Heart left ventricle (tissue), 16 donors: ENCODE results near the gene SERPINF2. TPM values are rescaled to one million over a fixed set of nuclear protein-coding genes. Genes with fewer than 3 reads are reported as not detected.
"Not testable (repeated sequence)": the region's sequence is repeated elsewhere in the genome, so short reads cannot be mapped to it uniquely, and the experiment has no call there.

Source experiments
- ATAC-seq, 4 donors: fragments of 200-7000 bp; cut with Tn5 transposase; one replicate each; pipeline ENCODE4 v1.9.1; 2020 to 2022; ENCODE audit warnings: moderate library complexity in 4 of 4, mild to moderate bottlenecking in 3 of 4, moderate number of reproducible peaks in 1 of 4
- DNase-seq, 5 donors: peaks; one replicate each; pipeline ENCODE4 v3.0.0-alpha.2; 2020
- H3K27ac ChIP-seq, 12 donors: fragments of 200-600 bp; sonication (generic) in 4 of 12; one replicate each; pipeline versions ENCODE4 v1.5.0 to v1.8.0; 2016 to 2022; ENCODE audit warnings: mild to moderate bottlenecking in 2 of 12
- H3K27me3 ChIP-seq, 9 donors: fragments of 200-600 bp; sonication (generic) in 2 of 9; one replicate each; pipeline versions ENCODE4 v1.5.1 to v1.8.0; 2016 to 2022; ENCODE audit warnings: mild to moderate bottlenecking in 3 of 9
- H3K36me3 ChIP-seq, 9 donors: fragments of 200-600 bp; sonication (generic) in 2 of 9; one replicate each; pipeline versions ENCODE4 v1.5.0 to v1.8.0; 2018 to 2022; ENCODE audit warnings: mild to moderate bottlenecking in 2 of 9
- H3K4me1 ChIP-seq, 12 donors: fragments of 200-600 bp; sonication (generic) in 4 of 12; one replicate each; pipeline versions ENCODE4 v1.5.0 to v1.8.0; 2016 to 2022; ENCODE audit warnings: mild to moderate bottlenecking in 3 of 12
- H3K4me3 ChIP-seq, 12 donors: fragments of 200-600 bp; sonication (generic) in 4 of 12; one replicate each; pipeline versions ENCODE4 v1.5.0 to v1.8.0; 2017 to 2022; ENCODE audit warnings: mild to moderate bottlenecking in 9 of 12, moderate library complexity in 4 of 12
- H3K9me3 ChIP-seq, 12 donors: fragments of 200-600 bp; sonication (generic) in 4 of 12; one replicate each; pipeline versions ENCODE4 v1.5.0 to v1.8.0; 2016 to 2022; ENCODE audit warnings: mild to moderate bottlenecking in 1 of 12
- POLR2A ChIP-seq, 2 donors: fragments of 450-650 bp; IDR thresholded peaks; one replicate each; pipeline ENCODE4 v1.6.1; 2017; ENCODE audit warnings: antibody characterized with exemption in 2 of 2, mild to moderate bottlenecking in 2 of 2, moderate library complexity in 2 of 2
- WGBS, 4 donors: extraction: QIAGEN DNeasy Blood & Tissue Kit in 2 of 4; methylation state at CpG; one replicate each; pipeline versions ENCODE4 v1.1.5 to v1.1.7; 2013 to 2018; 5-methylcytosine and 5-hydroxymethylcytosine counted together
- intact Hi-C, 10 donors: fragments of 100-400 bp; cut with DNase I; formaldehyde crosslinking; loops; one replicate each; pipeline versions ENCODE4 v1.11.1 to v1.14.2; 2022
- polyA plus RNA-seq, 2 donors: library from polyadenylated mRNA; stranded (reverse); fragments of 200-250 nt; gene quantifications; one replicate each; pipeline ENCODE4 v1.2.3, GENCODE V29; 2013
- total RNA-seq, 9 donors: library from RNA; depleted of rRNA in 2 of 9; stranded (reverse); fragments of >200 nt in 2 of 9; fragmentation: NEBNext Ultra II Directional in 3 of 9; extraction: Animal tissue kit (Norgen Biotek cat#: 25700) in 3 of 9; gene quantifications; one replicate each; pipeline versions ENCODE4 v1.1.0 to v1.2.4, GENCODE V29; 2016 to 2023
- TF ChIP-seq, protein P1 (sequence below), 12 donors: fragments of 200-600 bp; sonication (generic) in 4 of 12; IDR thresholded peaks; one replicate each; pipeline versions ENCODE4 v1.5.0 to v1.8.0; 2018 to 2022; ENCODE audit warnings: antibody characterized with exemption in 12 of 12, mild to moderate bottlenecking in 5 of 12
- donor health status: ischemic (EF 13 %, LVEDD 7.1; RV severe dilation, severe dysfunction).
- donor health status: healthy with polysubstance abuse.
- donor health status: DM: no; HTN: yes; CAD: no.
- donor health status: DM: no; HTN: no; CAD: no.
- donor health status: ischemic (EF 25% LVEDD 6.9; RV normal size, moderate dysfunction).
- donor health status: ischemic (EF 25% LVEDD 5.7; RV mildly dilated, moderate dysfunction).
- donor health status: healthy.
- donor health status: DM: yes; HTN: yes; CAD: no.
- donor health status: ischemic (EF 35%, LVEDD 5.7; RV mildly dilated, moderate dysfunction).
- donor health status: nonischemic (EF 11% LVEDD 7.7; RV severe dilation, severe dysfunction).
- donor health status: DM: yes; HTN: yes; CAD: no.
- donor health status: PGD.
- donor health status: ischemic (EF 29% LVEDD 5.4; RV normal size, mild dysfunction).
- donor health status: nonischemic (EF 23%, LVEDD 6.1; RV moderate dilation, normal function).

SERPINF2 gene
- total and polyA plus RNA-seq, 11 donors: 0.25 to 1.8 (median 0.77) TPM; not detected in 1

DNA sequence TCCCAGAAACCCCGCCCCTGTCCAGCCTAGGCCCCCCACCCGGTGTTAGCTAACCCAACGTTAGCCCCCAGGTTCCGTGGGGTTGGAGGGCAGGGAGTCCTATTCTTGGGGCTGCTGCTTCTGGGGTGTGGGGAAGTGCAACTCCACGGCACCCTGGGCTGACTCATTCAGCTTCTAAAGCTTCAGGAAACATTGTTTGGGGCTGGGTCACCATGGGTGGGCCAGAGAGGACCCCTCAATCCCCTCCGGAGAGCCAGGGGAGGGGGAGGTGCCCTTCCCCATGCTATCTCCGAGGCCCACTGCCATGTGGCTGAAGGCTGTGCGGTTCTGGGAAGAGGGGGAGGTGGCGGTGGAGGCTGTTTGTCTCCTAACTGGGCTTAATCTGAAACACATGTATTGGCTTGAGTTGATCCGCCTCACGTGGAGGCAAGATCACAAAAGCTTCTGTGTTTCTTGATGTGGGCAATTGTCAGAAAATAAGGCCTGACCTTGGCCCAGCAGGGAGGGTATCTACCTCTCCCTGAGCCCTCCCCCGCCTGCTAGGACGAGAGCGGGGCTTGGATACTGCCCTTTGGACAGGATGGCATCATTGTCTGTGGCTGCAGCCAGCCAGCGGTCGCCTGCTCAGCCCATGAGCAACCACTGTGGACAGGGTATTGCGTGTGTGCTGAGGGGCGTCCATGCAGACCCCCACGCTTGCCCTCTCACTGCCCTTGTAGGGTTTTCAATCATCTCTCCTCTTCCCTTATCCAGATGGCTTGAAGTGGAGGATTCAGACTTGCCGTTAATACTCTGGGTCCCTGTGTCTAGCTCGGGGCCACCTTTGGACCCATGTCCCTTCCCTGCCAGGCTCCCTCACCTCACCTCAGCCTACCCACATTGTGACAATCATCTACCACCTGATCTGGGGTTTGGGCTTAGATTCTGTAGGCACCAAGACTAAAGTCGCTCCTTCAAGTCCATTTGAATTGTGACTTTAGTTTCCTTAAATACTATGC lies 20.5 kb downstream of the SERPINF2 start:
- intact Hi-C loops: no loop called here
- TF ChIP-seq, protein P1, sequence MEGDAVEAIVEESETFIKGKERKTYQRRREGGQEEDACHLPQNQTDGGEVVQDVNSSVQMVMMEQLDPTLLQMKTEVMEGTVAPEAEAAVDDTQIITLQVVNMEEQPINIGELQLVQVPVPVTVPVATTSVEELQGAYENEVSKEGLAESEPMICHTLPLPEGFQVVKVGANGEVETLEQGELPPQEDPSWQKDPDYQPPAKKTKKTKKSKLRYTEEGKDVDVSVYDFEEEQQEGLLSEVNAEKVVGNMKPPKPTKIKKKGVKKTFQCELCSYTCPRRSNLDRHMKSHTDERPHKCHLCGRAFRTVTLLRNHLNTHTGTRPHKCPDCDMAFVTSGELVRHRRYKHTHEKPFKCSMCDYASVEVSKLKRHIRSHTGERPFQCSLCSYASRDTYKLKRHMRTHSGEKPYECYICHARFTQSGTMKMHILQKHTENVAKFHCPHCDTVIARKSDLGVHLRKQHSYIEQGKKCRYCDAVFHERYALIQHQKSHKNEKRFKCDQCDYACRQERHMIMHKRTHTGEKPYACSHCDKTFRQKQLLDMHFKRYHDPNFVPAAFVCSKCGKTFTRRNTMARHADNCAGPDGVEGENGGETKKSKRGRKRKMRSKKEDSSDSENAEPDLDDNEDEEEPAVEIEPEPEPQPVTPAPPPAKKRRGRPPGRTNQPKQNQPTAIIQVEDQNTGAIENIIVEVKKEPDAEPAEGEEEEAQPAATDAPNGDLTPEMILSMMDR (IDR thresholded peaks at IDR 0.05): no peak
- Histone ChIP-seq H3K4me3 (peak overlapping the region in 11 of 12 donors; percentile 21 to 68 (median 53)), H3K27me3 (no peaks in the 10 kb centered on the region), H3K9me3 (no peaks in the 10 kb centered on the region), H3K27ac (peak overlapping the region; percentile 52 to 89 (median 82)), H3K4me1 (peaks cover 0 to 61% (median 11%) of the 10 kb centered on the region in 12 donors), H3K36me3 (peaks cover 0 to 11% (median 0%) of the 10 kb centered on the region in 9 donors)
- DNase-seq: peak in 3 of 5 donors; percentile 52 to 77 (median 64)
- peak; percentile 19 to 60 (median 49) for ATAC-seq
- 67 to 75% (median 68%) methylated on average over 16 to 22 of the region's 22 CpGs for WGBS, 4 donors

DNA sequence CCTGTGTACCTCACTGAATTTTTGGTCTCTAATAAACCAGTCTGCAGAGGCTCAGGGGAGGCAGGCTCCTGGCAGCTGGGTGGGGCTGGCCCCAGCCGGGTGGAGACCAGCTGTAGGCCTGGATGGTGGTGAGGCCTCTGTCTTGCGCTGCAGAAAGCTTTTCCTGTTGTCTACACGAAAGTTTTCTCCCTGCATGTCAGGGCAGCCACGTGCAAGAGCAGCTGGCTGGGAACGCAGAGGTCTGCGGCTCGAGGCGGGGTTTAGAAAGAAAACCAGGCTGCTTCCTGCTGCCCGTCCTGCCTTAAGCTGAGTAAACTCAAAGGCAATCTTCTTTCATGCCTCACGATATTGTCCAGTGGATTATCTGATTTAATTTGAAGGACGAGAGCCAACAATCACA lies 21.6 kb downstream of the SERPINF2 start:
- H3K27ac ChIP-seq: peak overlapping the region; percentile 52 to 89 (median 82)
- TF ChIP-seq, protein P1 (IDR thresholded peaks at IDR 0.05): no peak
- no peak for TF ChIP-seq POLR2A (IDR thresholded peaks at IDR 0.05)
- DNase-seq (peak; percentile 70 to 89 (median 88)), ATAC-seq (peak; percentile 48 to 83 (median 70))
- H3K36me3 ChIP-seq: peaks cover 0 to 16% (median 0%) of the 10 kb centered on the region in 9 donors
- no peaks in the 10 kb centered on the region for H3K9me3 ChIP-seq
- peak overlapping the region in 8 of 12 donors; percentile 41 to 68 (median 56) for H3K4me3 ChIP-seq
- peaks cover 0 to 57% (median 11%) of the 10 kb centered on the region in 12 donors for H3K4me1 ChIP-seq
- 37 to 50% (median 41%) methylated on average over 11 of the region's 11 CpGs for WGBS, 4 donors
- no peaks in the 10 kb centered on the region for H3K27me3 ChIP-seq
- intact Hi-C loops: no loop called here

DNA sequence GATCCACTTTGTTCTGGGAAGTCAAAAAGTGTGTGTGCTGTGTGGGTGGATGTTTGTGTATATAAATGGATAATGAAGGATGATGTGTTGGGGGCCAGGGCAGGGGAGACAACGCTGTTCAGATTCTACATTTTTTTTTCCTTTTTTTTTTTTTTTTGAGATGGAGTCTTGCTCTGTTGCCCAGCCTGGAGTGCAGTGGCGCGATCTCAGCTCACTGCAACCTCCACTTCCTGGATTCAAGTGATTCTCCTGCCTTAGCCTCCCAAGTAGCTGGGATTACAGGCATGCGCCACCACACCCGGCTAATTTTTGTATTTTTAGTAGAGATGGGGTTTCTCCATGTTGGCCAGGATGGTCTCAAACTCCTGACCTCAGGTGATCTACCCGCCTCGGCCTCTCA lies 22.0 kb downstream of the SERPINF2 start:
- peak overlapping the region in 1 of 12 donors; percentile 68 for H3K4me3 ChIP-seq
- 79 to 91% (median 85%) methylated on average over 7 of the region's 7 CpGs for WGBS, 4 donors
- H3K9me3 ChIP-seq, H3K27me3 ChIP-seq, intact Hi-C loops, DNase-seq: not testable (repeated sequence)
- peaks cover 0 to 55% (median 12%) of the 10 kb centered on the region in 12 donors for H3K4me1 ChIP-seq
- peak overlapping the region in 11 of 12 donors; percentile 52 to 89 (median 81) for H3K27ac ChIP-seq
- H3K36me3 ChIP-seq: peaks cover 0 to 16% (median 0%) of the 10 kb centered on the region in 9 donors
- peak in 1 of 4 donors; percentile 7 for ATAC-seq

DNA sequence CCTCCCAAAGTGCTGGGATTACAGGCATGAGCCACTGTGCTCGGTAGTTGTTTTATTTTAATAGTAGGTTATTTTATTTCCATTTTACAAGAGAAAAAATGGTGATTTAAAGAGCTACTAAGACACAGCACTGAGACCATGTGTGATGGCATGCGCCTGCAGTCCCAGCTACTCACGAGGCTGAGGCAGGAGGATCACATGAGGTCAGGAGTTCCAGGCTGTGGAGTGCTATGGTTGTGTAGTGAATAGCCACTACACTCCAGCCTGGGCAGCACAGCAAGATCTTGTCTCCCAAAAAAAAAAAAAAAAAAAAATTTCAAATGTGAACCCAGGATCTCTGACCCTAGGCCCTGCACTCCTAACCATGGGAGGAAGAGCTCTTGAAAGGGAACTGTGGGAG lies 22.9 kb downstream of the SERPINF2 start:
- intact Hi-C loops: no loop called here
- Histone ChIP-seq H3K9me3 (no peaks in the 10 kb centered on the region), H3K36me3 (peaks cover 0 to 18% (median 0%) of the 10 kb centered on the region in 9 donors), H3K4me3 (no peak overlapping the region), H3K4me1 (peaks cover 0 to 58% (median 14%) of the 10 kb centered on the region in 12 donors), H3K27ac (peak overlapping the region in 5 of 12 donors; percentile 9 to 34 (median 17)), H3K27me3 (no peaks in the 10 kb centered on the region)
- no peak for ATAC-seq
- no peak for DNase-seq
- WGBS, 4 donors: 88 to 93% (median 90%) methylated on average over 3 of the region's 3 CpGs
- no peak for TF ChIP-seq POLR2A (IDR thresholded peaks at IDR 0.05)
- TF ChIP-seq, protein P1 (IDR thresholded peaks at IDR 0.05): no peak
